22Rv1 (cell line): ENCODE results near the gene PWP2.
"Not testable (repeated sequence)": the region's sequence is repeated elsewhere in the genome, so short reads cannot be mapped to it uniquely, and the experiment has no call there.

Experiments used
- CTCF ChIP-seq: fragments of 450-650 bp; IDR thresholded peaks from 2 replicates; pipeline ENCODE4 v1.5.1; 2017; ENCODE audit warnings: mild to moderate bottlenecking
- ZFX ChIP-seq: fragments of 450-650 bp; IDR thresholded peaks from 2 replicates; pipeline ENCODE4 v1.6.1; 2017; ENCODE audit warnings: antibody characterized with exemption, borderline replicate concordance

- TF ChIP-seq CTCF, ZFX: not testable (repeated sequence)
Measured at GRCh38 chr21:44139787-44140551, 32.8 kb downstream of the PWP2 start.
